Measurements from ENCODE around the gene CD52.
"Not testable (repeated sequence)": the region's sequence is repeated elsewhere in the genome, so short reads cannot be mapped to it uniquely, and the experiment has no call there.

CD52 gene

DNA sequence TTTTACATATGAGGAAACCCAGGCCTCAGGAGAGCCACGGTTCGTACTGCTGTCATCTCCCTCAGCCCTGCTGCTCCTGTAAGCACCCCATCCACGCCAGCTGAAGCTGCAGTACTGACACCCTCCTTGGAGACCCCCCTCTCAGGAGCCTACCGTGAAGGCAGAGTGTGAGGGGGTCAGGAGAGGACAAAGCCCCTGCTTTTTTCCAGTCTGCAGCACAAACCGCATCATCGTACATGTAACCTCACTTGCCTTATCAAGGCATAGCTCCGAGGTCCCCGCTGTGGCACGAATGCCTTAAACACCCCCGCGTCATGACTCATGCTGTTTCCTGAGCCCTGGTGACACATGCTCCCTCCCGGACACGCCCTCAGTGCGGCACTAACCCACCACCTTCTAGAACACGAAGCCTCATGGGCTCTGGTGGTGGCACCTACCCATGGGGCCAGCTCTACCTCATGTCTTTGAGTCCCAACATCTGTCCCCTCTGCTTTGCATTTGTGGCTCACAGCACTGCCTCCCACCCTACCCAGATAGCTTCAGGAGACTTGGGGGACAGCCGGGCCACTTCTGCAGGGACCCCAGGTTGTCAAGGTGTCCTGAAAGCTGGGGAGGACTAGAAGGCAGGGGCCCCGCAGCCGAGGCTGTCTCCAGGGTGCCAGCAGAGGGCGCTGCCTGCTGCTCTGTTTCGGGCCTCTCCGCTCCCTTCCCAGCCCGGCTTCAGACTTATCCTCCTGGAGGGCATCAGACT is 33.0 kb upstream of the CD52 start:
- peak; percentile 85 for DNase-seq (ENCODE audit: low read depth, low spot score)

DNA sequence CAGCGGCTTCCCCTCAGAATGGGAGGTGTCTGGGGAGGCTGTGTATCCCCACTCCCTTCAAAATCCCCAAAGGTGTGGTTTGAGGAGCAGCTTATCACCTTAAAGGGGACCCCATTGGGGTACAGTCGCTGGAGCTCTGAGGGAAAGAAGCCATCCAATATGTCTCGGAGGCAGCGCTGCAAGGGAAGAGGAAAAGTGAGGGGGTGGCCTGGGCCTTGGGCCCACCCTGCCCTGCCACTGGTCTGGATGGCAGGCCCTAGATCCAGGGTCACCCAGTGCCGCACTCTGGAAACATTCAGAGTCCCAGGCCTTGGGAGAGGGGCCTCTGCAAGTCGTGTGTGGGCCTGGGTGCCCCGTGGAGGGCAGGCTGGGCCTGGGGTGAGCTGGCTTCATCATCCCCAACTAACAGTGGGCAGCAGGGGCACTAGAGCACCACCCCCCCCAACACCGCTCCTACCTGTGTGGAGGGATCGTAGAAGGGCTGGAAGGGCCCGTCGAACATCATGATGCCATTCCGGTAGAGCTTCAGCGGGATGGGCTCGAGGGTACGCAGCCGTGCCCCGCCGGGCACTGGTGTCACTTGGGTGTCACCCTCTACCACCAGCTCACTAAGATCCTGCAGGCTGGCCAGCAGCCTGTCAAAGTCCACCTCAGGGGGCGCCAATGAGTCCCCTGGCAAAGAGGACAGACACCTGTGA is 32.2 kb upstream of the CD52 start:
- no peak for DNase-seq (ENCODE audit: low read depth, low spot score)

DNA sequence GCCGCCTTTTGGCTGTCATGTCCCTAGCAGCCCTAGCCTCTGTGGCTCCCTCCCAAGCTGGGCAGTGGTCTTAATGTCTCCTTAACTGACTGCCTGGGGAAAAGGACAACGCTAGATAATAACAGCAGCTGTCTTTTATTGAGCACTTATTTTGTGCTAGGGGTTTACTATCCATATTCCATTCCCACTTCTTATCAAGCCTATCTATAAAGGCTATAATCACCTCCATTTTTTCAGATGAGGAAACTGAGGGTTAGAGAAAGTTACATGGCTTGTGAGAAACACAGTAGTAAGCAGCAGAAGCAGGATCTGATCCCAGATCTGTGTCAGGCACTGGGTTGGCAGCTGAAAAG is 31.7 kb upstream of the CD52 start:
- no peak for DNase-seq (ENCODE audit: low read depth, low spot score)

DNA sequence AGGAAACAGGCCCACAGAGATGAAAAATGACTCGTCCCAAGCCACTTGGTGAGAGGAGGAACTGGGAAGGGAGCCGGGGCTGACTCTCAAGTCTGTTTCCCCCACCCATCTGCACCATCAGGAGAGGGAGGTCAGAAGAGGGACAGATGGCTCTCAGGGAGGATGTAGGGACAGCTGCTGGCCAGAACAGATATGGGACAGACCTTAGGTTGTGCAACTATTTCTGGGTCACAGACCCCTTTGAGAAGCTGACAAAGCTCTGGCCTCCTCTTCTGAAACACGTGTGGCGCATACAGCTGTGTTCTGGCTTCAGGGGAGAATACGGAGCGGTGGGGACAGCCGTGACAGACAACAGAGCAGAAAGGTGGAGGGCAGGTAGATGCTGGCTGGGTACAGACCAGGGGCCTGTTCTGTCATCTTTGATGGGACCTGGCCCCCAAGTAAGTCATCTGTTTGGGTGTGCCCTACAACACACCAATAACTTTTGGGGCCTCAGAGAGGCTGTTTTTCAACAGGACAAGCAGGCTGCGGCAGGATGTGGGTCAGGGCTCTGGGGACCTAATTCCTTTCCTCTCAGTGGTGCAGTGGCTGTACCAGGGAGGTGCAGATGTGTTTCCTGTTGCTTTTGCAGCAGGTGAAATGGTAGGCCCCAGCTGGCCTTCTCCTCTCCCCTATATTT is 30.6 kb upstream of the CD52 start:
- no peak for DNase-seq (ENCODE audit: low read depth, low spot score)

DNA sequence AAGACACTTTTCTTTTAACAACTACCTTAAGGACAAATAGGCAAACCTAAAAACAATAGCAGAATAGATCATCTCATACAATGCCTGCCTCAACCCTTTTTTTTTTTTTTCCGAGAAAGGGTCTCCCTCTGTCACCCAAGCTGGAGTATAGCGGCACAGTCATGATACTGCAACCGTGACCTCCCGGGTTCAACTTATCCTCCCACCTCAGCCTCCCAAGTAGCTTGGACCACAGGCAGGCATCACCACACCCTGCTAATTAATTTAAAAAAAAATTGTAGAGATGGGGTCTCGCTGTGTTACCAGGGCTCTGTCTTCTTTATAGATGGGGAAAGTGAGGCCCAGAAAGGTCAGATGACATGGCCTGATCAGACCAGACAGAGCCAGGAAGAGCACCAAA is 29.9 kb upstream of the CD52 start:
- DNase-seq (ENCODE audit: low read depth, low spot score): no peak

DNA sequence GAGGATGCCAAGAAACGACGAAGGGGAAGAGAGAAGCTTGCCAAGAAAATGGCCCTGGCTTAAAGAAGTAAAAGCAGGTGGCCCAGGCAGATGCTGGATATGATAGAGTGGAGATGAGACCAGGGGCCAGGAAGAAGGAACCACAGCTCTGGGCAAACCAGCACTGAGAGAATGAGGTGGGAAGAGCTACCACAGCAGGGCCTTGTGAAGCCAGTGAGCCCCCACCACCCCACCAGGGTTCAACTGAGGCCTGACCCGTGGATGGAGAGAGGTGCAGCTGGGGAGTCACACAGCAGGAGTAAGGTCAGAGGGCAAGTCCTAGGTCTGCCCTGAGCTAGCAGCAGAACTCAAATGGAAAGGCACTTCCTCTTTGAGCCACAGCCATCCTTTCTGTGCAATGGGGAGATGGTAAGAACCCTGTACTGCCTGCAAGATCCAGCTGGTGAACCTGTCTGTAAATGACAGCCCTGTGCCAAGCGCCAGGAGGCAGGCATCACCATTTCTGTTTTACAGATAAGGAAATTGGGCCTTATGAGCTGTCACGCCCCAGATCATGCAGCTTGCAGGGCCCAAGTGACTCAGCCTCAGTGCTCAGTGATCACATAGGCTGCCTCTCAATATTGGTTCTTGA is 29.3 kb upstream of the CD52 start:
- DNase-seq (ENCODE audit: low read depth, low spot score): no peak

DNA sequence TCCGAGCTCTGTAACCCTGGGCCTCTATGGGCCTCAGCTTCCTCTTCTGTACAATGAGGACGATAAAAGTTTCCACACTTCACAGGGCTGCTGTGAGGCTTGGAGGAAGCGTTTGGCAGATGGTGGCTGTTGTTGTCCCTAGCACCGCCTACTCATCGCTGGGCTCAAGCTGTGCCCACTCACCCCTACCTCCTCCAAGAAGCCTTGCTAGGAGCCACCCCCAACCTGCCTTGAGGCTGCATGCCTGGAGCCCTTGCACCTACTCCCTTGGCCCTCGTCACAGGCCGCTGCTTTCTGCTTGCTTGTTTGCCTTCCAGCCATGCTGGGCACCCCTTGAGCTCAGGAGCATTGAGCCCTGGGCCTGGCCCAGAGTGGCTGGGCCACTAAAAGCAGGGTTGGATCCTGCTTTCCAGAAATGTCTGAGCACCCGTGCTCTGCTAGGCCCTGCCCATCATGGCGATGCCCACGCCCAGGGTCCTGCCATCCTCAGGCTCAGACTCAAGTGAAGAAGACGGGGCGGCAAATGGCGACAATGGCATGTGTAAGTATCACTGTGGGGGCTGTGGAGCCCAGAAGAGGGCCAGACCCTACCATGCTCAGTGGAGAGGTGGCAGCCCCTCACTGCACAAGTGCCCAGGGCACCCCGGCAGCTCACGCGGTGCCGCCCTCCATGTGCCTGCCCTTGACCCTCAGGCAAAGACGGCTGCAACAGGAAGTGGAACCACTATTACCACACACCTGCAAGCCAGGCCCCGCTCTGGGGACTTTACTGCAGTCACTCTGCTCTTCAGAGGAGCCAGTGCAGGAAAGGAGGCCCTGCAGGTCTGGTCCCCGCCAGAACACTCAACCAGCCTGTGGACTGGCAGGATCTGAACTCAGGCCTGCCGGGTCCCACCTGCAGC is 28.3 kb upstream of the CD52 start:
- no peak for DNase-seq (ENCODE audit: low read depth, low spot score)

DNA sequence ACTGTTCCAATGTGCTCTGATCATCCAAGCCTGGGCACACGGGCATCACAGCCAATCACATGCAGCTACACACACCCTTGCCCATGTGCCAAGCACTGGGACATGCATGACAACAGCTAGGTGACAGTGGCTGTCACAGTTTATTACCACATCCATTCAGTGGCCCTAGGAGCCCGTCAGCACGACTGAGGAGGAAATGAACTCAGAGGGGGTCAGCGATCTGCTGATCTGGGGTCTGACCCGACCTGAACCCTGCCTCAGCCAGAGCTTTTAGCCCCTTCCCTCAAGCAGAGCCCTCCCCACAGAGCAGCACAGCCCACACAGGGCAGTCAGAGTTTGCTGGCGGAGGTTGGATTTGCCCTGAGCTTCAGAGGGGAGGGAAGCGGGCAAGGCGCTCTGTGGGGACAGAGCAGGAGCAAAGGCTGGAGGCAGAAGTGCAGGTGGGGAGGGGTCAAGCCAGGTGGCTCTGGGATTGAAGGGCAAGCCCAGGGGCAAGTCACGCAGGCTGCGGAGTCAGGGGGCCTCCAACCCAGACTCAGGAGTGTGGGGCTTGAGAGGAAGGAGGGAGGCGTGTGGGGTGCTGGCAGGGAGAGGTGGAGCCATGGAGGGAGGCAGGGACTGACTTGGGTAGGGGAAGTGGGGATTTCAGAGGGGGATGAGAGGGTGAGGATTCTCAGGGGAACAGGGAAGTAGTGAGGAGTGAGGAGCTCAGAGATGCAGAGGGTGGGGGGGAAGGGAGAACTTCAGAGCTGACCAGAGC is 27.5 kb upstream of the CD52 start:
- DNase-seq (ENCODE audit: low read depth, low spot score): no peak

DNA sequence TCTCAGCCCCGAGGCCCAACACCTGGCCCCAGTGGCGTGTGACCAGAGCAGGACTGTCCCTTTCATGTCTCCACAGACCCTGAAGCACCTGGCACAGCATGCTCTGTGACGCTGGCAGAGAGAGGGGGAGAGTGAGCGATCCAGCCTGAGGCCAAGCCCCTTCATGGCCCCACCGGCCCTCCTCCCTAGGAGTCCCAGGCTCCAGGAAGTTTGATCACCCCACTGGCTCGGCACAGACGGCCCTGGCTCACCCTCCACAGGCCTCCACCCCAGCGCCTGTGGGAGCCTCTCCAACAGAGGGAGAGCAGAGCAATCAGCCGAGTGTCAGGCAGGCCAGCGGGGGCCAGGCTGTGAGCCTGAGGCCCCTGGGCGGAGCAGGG is 26.9 kb upstream of the CD52 start:
- DNase-seq (ENCODE audit: low read depth, low spot score): no peak

DNA sequence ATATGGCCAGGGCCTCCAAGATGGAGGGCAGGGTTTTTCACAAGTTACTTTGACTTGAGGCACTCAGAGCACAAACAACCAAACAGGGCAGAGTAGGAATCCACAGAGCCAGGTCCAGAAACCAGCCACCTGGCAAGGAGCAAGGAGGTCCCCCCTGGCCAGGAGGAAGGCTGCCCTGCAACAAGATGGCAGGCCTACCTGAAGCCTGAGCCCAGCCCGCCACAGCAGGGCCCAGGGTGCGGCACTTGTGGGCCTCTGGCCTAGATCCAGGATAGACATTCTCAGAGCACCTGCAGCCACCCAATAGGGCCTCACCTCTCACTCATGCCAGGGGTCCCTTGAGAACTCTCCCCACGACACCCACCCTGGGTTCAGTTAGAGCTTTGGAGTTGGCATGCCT is 26.3 kb upstream of the CD52 start:
- no peak for DNase-seq (ENCODE audit: low read depth, low spot score)

DNA sequence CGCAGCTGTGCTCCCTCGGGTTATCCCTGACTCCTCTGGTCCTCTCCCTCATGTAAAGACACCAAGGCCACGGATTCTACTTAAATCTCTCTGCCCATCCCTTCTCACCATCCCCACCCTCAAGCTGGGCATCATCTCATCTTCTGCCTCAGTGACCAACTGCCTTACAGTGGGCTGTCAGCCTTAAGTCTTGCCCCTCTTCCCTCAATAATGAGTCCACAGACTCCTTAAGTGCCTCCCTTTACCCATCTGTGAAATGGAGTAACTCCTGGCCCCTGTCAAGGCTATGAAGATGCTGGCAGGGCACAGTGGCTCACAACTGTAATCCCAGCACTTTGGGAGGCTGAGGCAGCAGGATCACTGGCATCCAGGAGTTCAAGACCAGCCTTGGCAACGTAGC is 25.8 kb upstream of the CD52 start:
- no peak for DNase-seq (ENCODE audit: low read depth, low spot score)

DNA sequence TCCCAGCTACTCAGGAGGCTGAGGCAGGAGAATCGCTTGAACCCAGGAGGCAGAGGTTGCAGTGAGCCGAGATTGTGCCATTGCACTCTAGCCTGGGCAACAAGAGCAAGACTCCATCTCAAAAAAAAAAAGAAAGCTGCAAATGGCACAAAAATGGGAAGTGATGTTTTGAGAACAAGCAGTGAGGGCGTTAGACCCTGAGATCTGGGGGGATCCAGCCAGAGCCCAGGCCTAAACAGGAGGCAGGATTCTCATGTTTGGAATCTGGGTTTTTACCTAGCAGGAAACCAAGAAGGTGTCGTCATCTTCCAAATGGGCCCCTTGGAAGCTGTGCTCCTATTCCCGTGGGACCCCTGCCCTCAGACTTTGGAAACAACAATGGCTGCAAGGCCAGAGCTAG is 25.0 kb upstream of the CD52 start:
- not testable (repeated sequence) for DNase-seq (ENCODE audit: low read depth, low spot score)

DNA sequence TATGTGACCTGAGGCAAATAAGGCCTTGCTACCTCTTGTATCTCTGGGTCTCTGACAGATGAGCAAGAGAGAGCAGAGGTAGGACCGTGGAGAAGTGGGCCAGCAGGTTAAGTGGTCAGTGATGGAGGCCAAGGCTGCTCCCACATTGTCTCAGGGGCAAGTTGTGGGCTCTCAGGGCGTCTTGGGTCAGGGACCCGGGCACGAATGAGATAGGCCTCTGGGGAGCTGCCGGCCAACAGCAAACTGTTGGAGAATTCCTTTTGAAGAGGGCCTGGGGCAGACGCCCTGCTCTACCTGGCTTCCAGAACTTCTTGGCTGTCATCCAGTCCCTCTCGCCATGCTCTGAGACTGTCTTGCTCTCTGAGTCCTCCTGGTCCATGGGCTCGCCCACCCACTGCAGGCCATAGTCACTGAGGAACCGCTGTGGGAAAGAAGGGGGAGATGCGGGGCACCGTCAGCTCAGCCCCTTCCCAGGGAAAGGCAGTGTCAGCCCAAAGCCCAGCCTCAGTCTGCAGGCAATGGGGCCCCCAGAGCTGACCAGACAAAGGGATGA is 23.8 kb upstream of the CD52 start:
- DNase-seq (ENCODE audit: low read depth, low spot score): no peak

DNA sequence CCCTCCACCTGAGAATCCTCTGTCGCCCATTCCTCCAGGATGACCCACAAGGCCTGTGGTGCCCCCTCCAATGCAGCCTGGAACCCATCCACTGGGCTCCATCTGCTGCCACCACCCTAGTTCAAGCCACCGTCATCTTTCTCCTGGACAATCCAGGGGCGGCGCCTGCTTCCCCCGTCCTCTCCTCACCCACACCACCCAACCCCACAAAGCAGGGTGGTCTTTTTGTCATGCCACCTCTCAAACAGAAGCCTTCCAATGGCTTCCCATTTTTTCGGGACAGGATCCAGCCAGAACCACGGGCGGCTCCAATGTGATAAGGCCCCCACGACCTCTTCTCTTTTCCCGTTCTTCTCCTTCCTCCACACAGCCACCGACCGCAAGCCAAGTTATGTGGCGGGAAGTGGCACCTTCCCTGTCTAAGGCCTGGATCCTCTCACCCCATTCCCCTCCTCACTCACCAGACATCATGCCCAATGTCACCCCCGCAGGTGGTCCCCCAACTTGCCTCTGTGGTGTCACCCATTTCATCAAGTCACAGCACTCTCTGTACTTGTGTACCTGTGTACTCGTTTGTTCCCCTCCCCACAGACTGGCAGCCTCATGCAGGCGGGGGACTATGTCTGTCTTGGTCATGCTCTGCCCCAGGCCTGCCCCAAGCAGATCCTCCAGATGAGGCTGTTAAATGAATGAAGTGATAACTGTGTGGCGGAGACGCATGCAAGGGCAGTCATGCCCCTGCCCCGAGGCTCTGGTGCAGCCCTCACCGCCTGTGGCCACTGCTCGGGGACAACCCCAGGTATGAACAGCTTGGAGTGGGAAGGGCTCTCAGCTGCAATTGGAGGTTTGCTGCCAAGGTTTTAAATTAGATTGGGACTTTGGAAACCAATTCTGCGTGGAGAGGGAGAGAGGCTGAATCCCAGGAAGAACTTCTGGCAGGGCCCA is 22.3 kb upstream of the CD52 start:
- DNase-seq (ENCODE audit: low read depth, low spot score): no peak

DNA sequence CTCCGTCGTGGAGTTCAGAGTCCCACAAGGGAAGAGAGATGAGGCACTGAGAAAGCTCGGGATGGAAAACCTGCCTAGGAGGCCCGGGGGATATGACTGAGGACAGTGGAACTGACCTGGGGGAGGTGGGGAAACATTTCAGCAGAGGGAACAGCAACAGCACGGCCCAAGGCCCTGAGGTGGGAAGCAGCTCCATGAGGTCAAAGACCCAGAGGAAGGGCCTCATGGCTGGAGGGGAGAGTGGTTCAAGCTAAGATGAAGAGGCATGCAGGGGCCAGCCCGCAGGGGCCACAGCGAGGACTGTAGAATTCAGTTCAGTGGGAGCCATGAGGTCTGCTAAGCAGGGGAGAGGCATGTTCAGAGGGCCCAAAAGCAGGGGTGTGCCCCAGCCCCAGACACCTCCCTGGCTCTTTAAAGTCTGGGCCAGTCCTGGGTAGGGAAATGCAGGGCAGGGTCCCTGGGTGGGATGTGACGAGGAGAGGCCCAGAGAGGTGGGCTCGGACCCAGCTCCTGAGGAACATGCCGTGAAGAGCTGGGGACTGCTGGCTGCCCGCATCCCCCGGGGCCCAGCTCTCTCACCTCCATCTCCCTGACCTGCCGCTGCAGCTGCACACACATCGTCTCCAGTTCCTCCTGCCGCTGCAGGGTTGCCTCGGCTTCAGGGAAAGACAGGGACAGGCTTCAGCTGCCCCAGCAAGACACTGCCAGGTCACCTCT is 21.3 kb upstream of the CD52 start:
- no peak for DNase-seq (ENCODE audit: low read depth, low spot score)

DNA sequence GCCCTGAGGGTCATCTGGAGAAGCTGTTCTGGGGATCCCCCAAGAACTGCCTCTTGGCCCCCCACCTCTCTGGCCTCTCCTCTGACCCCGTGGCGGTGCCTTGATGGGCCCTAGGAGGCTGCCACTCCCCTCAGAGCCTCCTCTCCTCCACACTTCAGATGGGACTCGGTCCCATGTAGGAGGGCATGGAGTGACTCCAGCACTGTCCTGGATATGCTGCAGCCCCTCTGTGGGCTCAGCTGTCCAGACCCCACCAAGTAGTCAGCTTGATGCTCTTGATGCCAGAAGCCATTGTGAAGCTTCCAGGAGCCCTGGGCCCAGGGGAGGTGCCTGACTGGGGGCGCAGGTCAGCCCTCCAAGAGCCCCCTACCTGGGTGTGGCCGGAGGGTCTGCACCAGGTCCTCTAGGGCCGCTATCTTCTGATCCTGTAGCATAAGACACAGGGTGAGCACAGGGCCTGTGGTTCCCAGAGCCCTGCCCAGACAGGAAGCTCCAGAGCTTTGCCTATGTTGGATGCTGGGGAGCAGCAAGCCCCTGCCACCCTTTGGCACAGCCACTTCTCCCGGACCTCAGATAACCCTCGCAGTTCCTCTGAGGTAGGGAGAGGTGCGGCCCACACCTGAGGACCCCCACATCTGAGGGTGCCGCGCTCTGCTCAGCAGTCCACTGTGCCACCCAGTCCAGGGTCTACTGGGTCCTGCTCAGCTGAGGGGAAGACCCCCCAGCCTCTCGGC is 20.5 kb upstream of the CD52 start:
- DNase-seq (ENCODE audit: low read depth, low spot score): no peak

DNA sequence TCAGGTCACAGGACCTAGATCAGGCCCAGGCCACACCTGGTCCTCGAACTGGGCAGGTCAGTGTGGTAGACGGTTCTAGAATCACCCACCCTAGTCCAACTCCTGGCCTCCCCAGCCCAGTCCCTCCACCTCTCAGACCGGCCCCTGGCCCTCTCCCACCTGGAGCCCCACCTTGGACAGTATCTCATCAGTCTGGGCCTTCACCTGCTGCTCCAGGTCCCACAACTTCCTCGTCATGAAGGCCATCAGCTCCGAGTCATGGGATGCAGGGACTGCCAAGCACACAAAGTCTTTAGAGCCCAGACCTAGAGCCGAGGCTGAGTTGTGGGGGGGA is 20.0 kb upstream of the CD52 start:
- DNase-seq (ENCODE audit: low read depth, low spot score): no peak

Data from activated CD4-positive, CD25-positive, alpha-beta regulatory T cell treated with anti-CD3 and anti-CD28 coated beads, Interleukin-2, amount 50 U/mL, for 16 hours (primary cell).